Stimulated activated CD8-positive, alpha-beta memory T cell treated with anti-CD3 and anti-CD28 coated beads, Interleukin-4, amount 100 ng/mL, for 48 hours (primary cell): Measurements from ENCODE around the gene SUPT4H1.

Experiments used
- DNase-seq: peaks from one replicate; pipeline ENCODE4 v3.0.0-alpha.2; 2020

SUPT4H1 gene

GRCh38 chr17:58316260-58316960 is 35.6 kb downstream of the SUPT4H1 start:
- DNase-seq, result peak; percentile 19

GRCh38 chr17:58315750-58316149 is 36.3 kb downstream of the SUPT4H1 start:
- DNase-seq, result peak; percentile 4

- peak; percentile 13 for DNase-seq
Observed at GRCh38 chr17:58315281-58315711, 36.7 kb downstream of the SUPT4H1 start.

GRCh38 chr17:58314706-58315015 is 37.3 kb downstream of the SUPT4H1 start:
- DNase-seq, result peak; percentile 9

- DNase-seq, result no peak
Observed at GRCh38 chr17:58313815-58314705, 37.9 kb downstream of the SUPT4H1 start.

- no peak for DNase-seq
Observed at GRCh38 chr17:58312829-58313228, 39.2 kb downstream of the SUPT4H1 start.

GRCh38 chr17:58312021-58312630 is 39.9 kb downstream of the SUPT4H1 start:
- DNase-seq, result peak; percentile 18

GRCh38 chr17:58311429-58311894 is 40.5 kb downstream of the SUPT4H1 start:
- peak; percentile 19 for DNase-seq

- DNase-seq, result peak; percentile 10
Observed at GRCh38 chr17:58310511-58311428, 41.2 kb downstream of the SUPT4H1 start.

- no peak for DNase-seq
Observed at GRCh38 chr17:58309918-58310259, 42.1 kb downstream of the SUPT4H1 start.

- DNase-seq, result peak; percentile 19
Observed at GRCh38 chr17:58308985-58309917, 42.8 kb downstream of the SUPT4H1 start.

GRCh38 chr17:58308173-58308984 is 43.6 kb downstream of the SUPT4H1 start:
- peak; percentile 21 for DNase-seq

GRCh38 chr17:58307468-58308172 is 44.4 kb downstream of the SUPT4H1 start:
- peak; percentile 13 for DNase-seq

GRCh38 chr17:58306131-58306951 is 45.7 kb downstream of the SUPT4H1 start:
- DNase-seq, result peak; percentile 14

GRCh38 chr17:58305626-58306025 is 46.4 kb downstream of the SUPT4H1 start:
- no peak for DNase-seq

GRCh38 chr17:58304750-58305486 is 47.1 kb downstream of the SUPT4H1 start:
- DNase-seq, result no peak

GRCh38 chr17:58303971-58304749 is 47.8 kb downstream of the SUPT4H1 start:
- peak; percentile 79 for DNase-seq
